Activated CD4-positive, alpha-beta T cell treated with anti-CD3 and anti-CD28 coated beads, Interleukin-2, amount 50 U/mL, for 24 hours (primary cell): ENCODE data around the gene MISP.
"Not testable (repeated sequence)": the region's sequence is repeated elsewhere in the genome, so short reads cannot be mapped to it uniquely, and the experiment has no call there.

Source experiments
- DNase-seq, 2 donors: peaks; one replicate each; pipeline ENCODE4 v3.0.0-alpha.2; 2020; ENCODE audit warnings: low read depth in 1 of 2, low spot score in 1 of 2

Gene MISP

GRCh38 chr19:723247-723646 is 27.7 kb upstream of the MISP start:
- no peak for DNase-seq

- DNase-seq = no peak
These were observed 27.2 kb upstream of the MISP start for GRCh38 chr19:723714-724113.

- no peak for DNase-seq
These were observed 25.3 kb upstream of the MISP start for GRCh38 chr19:725461-726089.

GRCh38 chr19:726993-727956 is 23.6 kb upstream of the MISP start:
- DNase-seq = no peak

- no peak for DNase-seq
These were observed 22.9 kb upstream of the MISP start for GRCh38 chr19:728011-728410.

GRCh38 chr19:729564-729963 is 21.3 kb upstream of the MISP start:
- DNase-seq = not testable (repeated sequence)

- no peak for DNase-seq
These were observed 20.8 kb upstream of the MISP start for GRCh38 chr19:729965-730668.

- no peak for DNase-seq
These were observed 19.9 kb upstream of the MISP start for GRCh38 chr19:731000-731399.

- DNase-seq = no peak
These were observed 18.5 kb upstream of the MISP start for GRCh38 chr19:732148-733069.

GRCh38 chr19:734716-735115 is 16.2 kb upstream of the MISP start:
- no peak for DNase-seq

GRCh38 chr19:736125-736524 is 14.8 kb upstream of the MISP start:
- DNase-seq = no peak

GRCh38 chr19:737591-738093 is 13.3 kb upstream of the MISP start:
- DNase-seq = peak; percentile 28 to 51

- no peak for DNase-seq
These were observed 12.3 kb upstream of the MISP start for GRCh38 chr19:738509-739128.

- DNase-seq = no peak
These were observed 10.8 kb upstream of the MISP start for GRCh38 chr19:739998-740715.

- DNase-seq = not testable (repeated sequence)
These were observed 10.0 kb upstream of the MISP start for GRCh38 chr19:740816-741505.

GRCh38 chr19:741506-742131 is 9.3 kb upstream of the MISP start:
- no peak for DNase-seq

- DNase-seq = no peak
These were observed 8.3 kb upstream of the MISP start for GRCh38 chr19:742540-743075.

- DNase-seq = no peak
These were observed 7.7 kb upstream of the MISP start for GRCh38 chr19:743168-743687.
